Loucy (cell line): ENCODE results near the gene WDCP.
A peak's percentile ranks its signal among the peaks of the same experiment; 100 is the strongest.

Source experiments
- H2AFZ ChIP-seq: fragments of 200-600 bp; sonication (generic); 2 replicates; pipeline ENCODE4 v1.6.0; 2016; ENCODE audit warnings: antibody characterized with exemption, mild to moderate bottlenecking, low read length, moderate library complexity
- H3F3A ChIP-seq: fragments of 200-600 bp; 2 replicates; pipeline ENCODE4 v1.6.0; 2016; ENCODE audit warnings: antibody characterized with exemption, low read depth, mild to moderate bottlenecking
- H3K27me3 ChIP-seq: fragments of 200-600 bp; sonication (generic); 2 replicates; pipeline ENCODE4 v1.6.1; 2014; ENCODE audit warnings: low read length, mild to moderate bottlenecking; ENCODE audit not compliant: insufficient read depth, poor library complexity, severe bottlenecking
- H3K36me3 ChIP-seq: fragments of 200-600 bp; sonication (generic); 2 replicates; pipeline ENCODE4 v1.6.1; 2016; ENCODE audit warnings: low read length; ENCODE audit not compliant: insufficient read depth
- H3K4me1 ChIP-seq: fragments of 200-600 bp; sonication (generic); 2 replicates; pipeline ENCODE4 v1.5.1; 2014; ENCODE audit warnings: low read length, mild to moderate bottlenecking; ENCODE audit not compliant: insufficient read depth, poor library complexity, severe bottlenecking
- H3K4me2 ChIP-seq: fragments of 200-600 bp; sonication (generic); 2 replicates; pipeline ENCODE4 v1.6.0; 2014; ENCODE audit warnings: antibody characterized with exemption, low read length, low read depth, mild to moderate bottlenecking; ENCODE audit not compliant: poor library complexity, severe bottlenecking
- H3K4me3 ChIP-seq: fragments of 200-600 bp; sonication (generic); 2 replicates; pipeline ENCODE4 v1.5.1; 2014; ENCODE audit warnings: low read length, mild to moderate bottlenecking, mixed read lengths; ENCODE audit not compliant: poor library complexity, severe bottlenecking
- H3K79me2 ChIP-seq: fragments of 200-600 bp; sonication (generic); 2 replicates; pipeline ENCODE4 v1.6.1; 2014; ENCODE audit warnings: low read length; ENCODE audit not compliant: insufficient read depth
- H3K9ac ChIP-seq: fragments of 200-600 bp; sonication (generic); 2 replicates; pipeline ENCODE4 v1.6.0; 2014; ENCODE audit warnings: mild to moderate bottlenecking, low read depth, low read length, moderate library complexity; ENCODE audit not compliant: poor library complexity, severe bottlenecking
- H3K9me2 ChIP-seq: fragments of 200-600 bp; sonication (generic); replicated peaks from 2 replicates; pipeline ENCODE4 v1.6.1; 2016; ENCODE audit warnings: low read depth, low read length, mixed read lengths
- H3K9me3 ChIP-seq: fragments of 200-600 bp; sonication (generic); 2 replicates; pipeline ENCODE4 v1.6.1; 2014; ENCODE audit warnings: mild to moderate bottlenecking, antibody characterized with exemption, low read length, low read depth; ENCODE audit not compliant: insufficient read depth
- H4K20me1 ChIP-seq: fragments of 200-600 bp; sonication (generic); 2 replicates; pipeline ENCODE4 v1.6.0; 2014; ENCODE audit warnings: antibody characterized with exemption, low read length, mild to moderate bottlenecking; ENCODE audit not compliant: insufficient read depth, poor library complexity, severe bottlenecking
- CTCF ChIP-seq: fragments of 200-600 bp; sonication (generic); conservative IDR thresholded peaks from 2 replicates; pipeline ENCODE4 v1.5.1; 2014; ENCODE audit warnings: mild to moderate bottlenecking, antibody characterized with exemption, low read length
- EZH2phosphoT487 ChIP-seq: fragments of 200-600 bp; IDR thresholded peaks from 2 replicates; pipeline ENCODE4 v1.6.1; 2018; ENCODE audit warnings: antibody characterized with exemption, mild to moderate bottlenecking, moderate library complexity, borderline replicate concordance

Gene WDCP

GRCh38 chr2:24012521-24013188, 34.5 kb downstream of the WDCP start:
- H4K20me1 ChIP-seq, result no peaks in the 10 kb centered on the region
- H2AFZ ChIP-seq, result no peak overlapping the region
- TF ChIP-seq EZH2phosphoT487 (no peak), CTCF (no peak)
- H3K4me2 ChIP-seq, result no peak overlapping the region
- no peaks in the 10 kb centered on the region for H3K9me3 ChIP-seq
- H3K79me2 ChIP-seq, result no peaks in the 10 kb centered on the region
- peaks cover 8% of the 10 kb centered on the region for H3K4me1 ChIP-seq
- H3K9ac ChIP-seq, result no peak overlapping the region
- no peaks in the 10 kb centered on the region for H3K36me3 ChIP-seq
- H3K27me3 ChIP-seq, result no peaks in the 10 kb centered on the region
- H3K9me2 ChIP-seq, result no peaks in the 10 kb centered on the region
- no peak overlapping the region for H3K4me3 ChIP-seq
- no peaks in the 10 kb centered on the region for H3F3A ChIP-seq

- Histone ChIP-seq H3K79me2 (no peaks in the 10 kb centered on the region), H3K36me3 (no peaks in the 10 kb centered on the region), H3F3A (no peaks in the 10 kb centered on the region), H4K20me1 (no peaks in the 10 kb centered on the region), H3K9me2 (no peaks in the 10 kb centered on the region), H3K27me3 (no peaks in the 10 kb centered on the region), H3K9me3 (no peaks in the 10 kb centered on the region), H3K4me2 (peak overlapping the region; percentile 49), H3K9ac (no peak overlapping the region), H2AFZ (no peak overlapping the region; the same call in 1 of the 2 replicates), H3K4me3 (no peak overlapping the region), H3K4me1 (peaks cover 8% of the 10 kb centered on the region)
- TF ChIP-seq CTCF (no peak), EZH2phosphoT487 (no peak)
These were observed 35.7 kb downstream of the WDCP start for GRCh38 chr2:24011250-24012104.

- TF ChIP-seq EZH2phosphoT487 (no peak), CTCF (no peak)
- Histone ChIP-seq H3K4me1 (peaks cover 8% of the 10 kb centered on the region), H3F3A (no peaks in the 10 kb centered on the region), H3K79me2 (no peaks in the 10 kb centered on the region), H2AFZ (no peak overlapping the region; the same call in 1 of the 2 replicates), H3K9me3 (no peaks in the 10 kb centered on the region), H3K9me2 (no peaks in the 10 kb centered on the region), H3K9ac (no peak overlapping the region), H4K20me1 (no peaks in the 10 kb centered on the region), H3K27me3 (no peaks in the 10 kb centered on the region), H3K36me3 (no peaks in the 10 kb centered on the region), H3K4me2 (peak overlapping the region; percentile 49), H3K4me3 (no peak overlapping the region)
These were observed 36.5 kb downstream of the WDCP start for GRCh38 chr2:24010477-24011249.
